T-helper 2 cell treated with Interferon-gamma antibody and Interleukin-4, amounts not matched to agents 100 ng/mL and 5 ng/mL, for 36 hours (primary cell): ENCODE measurements around the gene GLI1. TPM values are rescaled to one million over a fixed set of nuclear protein-coding genes. Genes with fewer than 3 reads are reported as not detected.
"Not testable (repeated sequence)": the region's sequence is repeated elsewhere in the genome, so short reads cannot be mapped to it uniquely, and the experiment has no call there.

ENCODE experiments used
- intact Hi-C: fragments of 100-400 bp; cut with micrococcal nuclease; formaldehyde crosslinking; loops from one replicate; pipeline ENCODE4 v1.15.1; 2023
- total RNA-seq: library from RNA; stranded (reverse); gene quantifications from 2 replicates; pipeline ENCODE4 v1.2.3, GENCODE V29; 2022

Gene GLI1
- total RNA-seq, 1 donor from 2014 or later: 2.2 TPM

- intact Hi-C loops: not testable (repeated sequence)
These were observed 18.2 kb upstream of the GLI1 start for GRCh38 chr12:57441393-57441792.

- intact Hi-C loops: no loop called here
These were observed 17.6 kb upstream of the GLI1 start for GRCh38 chr12:57441846-57442427.

GRCh38 chr12:57444337-57444736 lies 15.2 kb upstream of the GLI1 start:
- intact Hi-C loops: not testable (repeated sequence)

GRCh38 chr12:57444744-57445143 lies 14.8 kb upstream of the GLI1 start:
- intact Hi-C loops: no loop called here

- intact Hi-C loops: no loop called here
These were observed 13.2 kb upstream of the GLI1 start for GRCh38 chr12:57446292-57446960.

- intact Hi-C loops: no loop called here
These were observed 10.9 kb upstream of the GLI1 start for GRCh38 chr12:57448669-57449068.

- intact Hi-C loops: no loop called here
These were observed 10.2 kb upstream of the GLI1 start for GRCh38 chr12:57449375-57449774.

GRCh38 chr12:57450057-57450456 lies 9.5 kb upstream of the GLI1 start:
- intact Hi-C loops: no loop called here

- intact Hi-C loops: no loop called here
These were observed 8.3 kb upstream of the GLI1 start for GRCh38 chr12:57451233-57451778.

GRCh38 chr12:57452181-57452936 lies 7.2 kb upstream of the GLI1 start:
- intact Hi-C loops: loop anchor here (2.0 kb wide), 2 partner anchors 146 to 190 kb away; no protein-coding TSS in a partner anchor

GRCh38 chr12:57452937-57453509 lies 6.6 kb upstream of the GLI1 start:
- intact Hi-C loops: loop anchor here (2.0 kb wide), 2 partner anchors 146 to 190 kb away; no protein-coding TSS in a partner anchor

- intact Hi-C loops: no loop called here
These were observed 5.4 kb upstream of the GLI1 start for GRCh38 chr12:57454213-57454565.

GRCh38 chr12:57454566-57455373 lies 4.8 kb upstream of the GLI1 start, which contains the start of gene INHBE:
TSS of gene INHBE (plus strand) at chr12:57455307. CDS start at chr12:57455537, 230 bp downstream.
- intact Hi-C loops: loop anchor here (5.0 kb wide), 1 partner anchor 172 kb away; no protein-coding TSS in a partner anchor

- intact Hi-C loops: loop anchor here (5.0 kb wide), 1 partner anchor 173 kb away; no protein-coding TSS in a partner anchor
These were observed 4.0 kb upstream of the GLI1 start for GRCh38 chr12:57455374-57456144.

- intact Hi-C loops: loop anchor here (5.0 kb wide), 1 partner anchor 174 kb away; no protein-coding TSS in a partner anchor
These were observed 3.4 kb upstream of the GLI1 start for GRCh38 chr12:57456145-57456700.

- intact Hi-C loops: loop anchor here (5.0 kb wide), 1 partner anchor 175 kb away; no protein-coding TSS in a partner anchor
These were observed 2.7 kb upstream of the GLI1 start for GRCh38 chr12:57456737-57457490.

- intact Hi-C loops: loop anchor here (1.0 to 5.0 kb wide), 3 partner anchors 27 to 176 kb away; partner anchors contain the start of genes DCTN2 and R3HDM2
These were observed 925 bp upstream of the GLI1 start for GRCh38 chr12:57458665-57459054.

- intact Hi-C loops: loop anchor here (1.0 to 5.0 kb wide), 3 partner anchors 28 to 177 kb away; partner anchors contain the start of genes DCTN2 and R3HDM2
These were observed 383 bp upstream of the GLI1 start for GRCh38 chr12:57459055-57459749.
